ENCODE results near the gene PRDM16.

PRDM16 gene

DNA sequence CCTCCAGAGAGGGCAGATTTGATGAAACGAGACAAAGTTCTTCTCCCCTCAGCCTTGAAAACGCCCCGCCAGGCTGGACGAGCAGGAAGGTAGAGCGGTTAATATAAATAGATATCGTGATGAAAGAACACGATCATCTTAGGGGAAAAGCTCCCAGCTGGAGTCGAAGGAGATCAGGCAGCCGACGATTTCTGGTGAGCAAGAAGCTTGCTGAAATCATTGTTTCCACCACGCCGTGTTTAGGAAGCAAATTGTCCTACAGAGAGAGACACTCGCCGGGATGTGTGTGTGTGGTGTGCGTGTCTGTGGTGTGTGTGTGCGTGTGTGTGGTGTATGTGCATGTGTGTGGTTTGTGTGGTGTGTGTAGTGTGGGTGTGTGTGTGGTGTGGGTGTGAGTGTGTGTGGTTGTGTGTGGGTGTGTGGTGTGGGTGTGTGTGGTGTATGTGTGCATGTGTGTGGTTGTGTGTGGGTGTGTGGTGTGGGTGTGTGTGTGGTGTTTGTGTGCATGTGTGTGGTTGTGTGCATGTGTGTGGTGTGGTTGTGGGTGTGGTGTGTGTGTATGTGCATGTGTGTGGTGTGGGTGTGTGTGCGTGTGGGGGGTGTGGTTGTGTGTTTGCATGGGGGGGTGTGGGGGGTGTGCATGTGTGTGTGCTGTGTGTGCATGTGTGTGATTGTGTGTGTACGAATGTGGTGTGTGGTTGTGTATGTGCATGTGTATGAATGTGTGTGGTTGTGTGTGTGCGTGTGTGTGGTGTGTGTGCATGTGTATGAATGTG, 340.6 kb downstream of the PRDM16 start:
- FAIRE-seq = no peak
- DNase-seq (ENCODE audit: insufficient read length, low spot score) = no peak
- TF ChIP-seq, protein P1, sequence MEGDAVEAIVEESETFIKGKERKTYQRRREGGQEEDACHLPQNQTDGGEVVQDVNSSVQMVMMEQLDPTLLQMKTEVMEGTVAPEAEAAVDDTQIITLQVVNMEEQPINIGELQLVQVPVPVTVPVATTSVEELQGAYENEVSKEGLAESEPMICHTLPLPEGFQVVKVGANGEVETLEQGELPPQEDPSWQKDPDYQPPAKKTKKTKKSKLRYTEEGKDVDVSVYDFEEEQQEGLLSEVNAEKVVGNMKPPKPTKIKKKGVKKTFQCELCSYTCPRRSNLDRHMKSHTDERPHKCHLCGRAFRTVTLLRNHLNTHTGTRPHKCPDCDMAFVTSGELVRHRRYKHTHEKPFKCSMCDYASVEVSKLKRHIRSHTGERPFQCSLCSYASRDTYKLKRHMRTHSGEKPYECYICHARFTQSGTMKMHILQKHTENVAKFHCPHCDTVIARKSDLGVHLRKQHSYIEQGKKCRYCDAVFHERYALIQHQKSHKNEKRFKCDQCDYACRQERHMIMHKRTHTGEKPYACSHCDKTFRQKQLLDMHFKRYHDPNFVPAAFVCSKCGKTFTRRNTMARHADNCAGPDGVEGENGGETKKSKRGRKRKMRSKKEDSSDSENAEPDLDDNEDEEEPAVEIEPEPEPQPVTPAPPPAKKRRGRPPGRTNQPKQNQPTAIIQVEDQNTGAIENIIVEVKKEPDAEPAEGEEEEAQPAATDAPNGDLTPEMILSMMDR (IDR thresholded peaks at IDR 0.05; ENCODE audit: insufficient read depth, missing control alignments) = no peak

DNA sequence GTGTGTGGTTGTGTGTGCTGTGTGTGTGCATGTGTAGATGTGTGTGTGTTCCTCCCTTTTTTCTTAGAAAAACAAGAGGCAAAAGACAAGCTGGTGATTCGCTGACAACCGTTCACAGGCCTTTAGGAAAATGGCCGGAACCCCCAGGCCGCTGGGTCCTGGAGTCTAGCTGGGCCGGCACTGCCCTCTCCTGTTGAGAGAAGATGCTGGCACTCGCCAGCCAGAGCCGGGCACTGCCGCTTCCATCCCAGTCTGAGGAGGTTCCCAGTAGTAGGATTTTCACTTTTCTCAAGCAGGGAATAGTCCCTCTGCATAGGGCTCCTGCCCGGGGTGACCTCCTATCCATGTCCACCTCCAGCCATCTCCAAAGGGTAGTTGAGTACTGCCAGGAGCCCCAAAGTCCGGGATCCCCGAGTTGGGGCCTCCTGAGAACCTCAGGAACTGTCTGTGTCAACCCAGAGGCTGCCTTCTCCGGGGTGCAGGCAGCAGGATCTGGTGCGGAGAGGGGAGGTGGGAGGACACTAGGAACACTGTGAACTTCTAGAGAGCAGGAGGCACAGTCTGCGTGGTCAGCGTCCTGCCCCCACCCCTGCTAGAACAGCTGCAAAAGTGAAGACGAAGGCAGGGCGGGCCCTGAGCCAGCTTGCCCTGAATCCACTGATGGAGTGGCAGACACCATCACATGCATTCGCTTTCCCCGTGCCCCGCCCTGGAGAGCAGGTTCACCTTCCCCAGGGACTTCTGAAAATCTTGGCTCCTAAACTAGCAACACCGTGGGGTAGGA, 341.3 kb downstream of the PRDM16 start:
- FAIRE-seq = no peak
- DNase-seq (ENCODE audit: insufficient read length, low spot score) = no peak
- TF ChIP-seq, protein P1 (IDR thresholded peaks at IDR 0.05; ENCODE audit: insufficient read depth, missing control alignments) = peak; percentile 5

- TF ChIP-seq, protein P1 (IDR thresholded peaks at IDR 0.05; ENCODE audit: insufficient read depth, missing control alignments) = no peak
- FAIRE-seq (no peak), DNase-seq (ENCODE audit: insufficient read length, low spot score) (no peak)
Measured at GRCh38 chr1:3411806-3412205, 342.8 kb downstream of the PRDM16 start.

DNA sequence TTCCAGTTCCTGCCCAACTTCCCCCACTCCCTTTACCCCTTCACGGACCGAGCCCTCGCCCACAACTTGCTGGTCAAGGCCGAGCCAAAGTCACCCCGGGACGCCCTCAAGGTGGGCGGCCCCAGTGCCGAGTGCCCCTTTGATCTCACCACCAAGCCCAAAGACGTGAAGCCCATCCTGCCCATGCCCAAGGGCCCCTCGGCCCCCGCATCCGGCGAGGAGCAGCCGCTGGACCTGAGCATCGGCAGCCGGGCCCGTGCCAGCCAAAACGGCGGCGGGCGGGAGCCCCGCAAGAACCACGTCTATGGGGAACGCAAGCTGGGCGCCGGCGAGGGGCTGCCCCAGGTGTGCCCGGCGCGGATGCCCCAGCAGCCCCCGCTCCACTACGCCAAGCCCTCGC, 343.4 kb downstream of the PRDM16 start:
- no peak for FAIRE-seq
- no peak for DNase-seq (ENCODE audit: insufficient read length, low spot score)
- TF ChIP-seq, protein P1 (IDR thresholded peaks at IDR 0.05; ENCODE audit: insufficient read depth, missing control alignments) = no peak

DNA sequence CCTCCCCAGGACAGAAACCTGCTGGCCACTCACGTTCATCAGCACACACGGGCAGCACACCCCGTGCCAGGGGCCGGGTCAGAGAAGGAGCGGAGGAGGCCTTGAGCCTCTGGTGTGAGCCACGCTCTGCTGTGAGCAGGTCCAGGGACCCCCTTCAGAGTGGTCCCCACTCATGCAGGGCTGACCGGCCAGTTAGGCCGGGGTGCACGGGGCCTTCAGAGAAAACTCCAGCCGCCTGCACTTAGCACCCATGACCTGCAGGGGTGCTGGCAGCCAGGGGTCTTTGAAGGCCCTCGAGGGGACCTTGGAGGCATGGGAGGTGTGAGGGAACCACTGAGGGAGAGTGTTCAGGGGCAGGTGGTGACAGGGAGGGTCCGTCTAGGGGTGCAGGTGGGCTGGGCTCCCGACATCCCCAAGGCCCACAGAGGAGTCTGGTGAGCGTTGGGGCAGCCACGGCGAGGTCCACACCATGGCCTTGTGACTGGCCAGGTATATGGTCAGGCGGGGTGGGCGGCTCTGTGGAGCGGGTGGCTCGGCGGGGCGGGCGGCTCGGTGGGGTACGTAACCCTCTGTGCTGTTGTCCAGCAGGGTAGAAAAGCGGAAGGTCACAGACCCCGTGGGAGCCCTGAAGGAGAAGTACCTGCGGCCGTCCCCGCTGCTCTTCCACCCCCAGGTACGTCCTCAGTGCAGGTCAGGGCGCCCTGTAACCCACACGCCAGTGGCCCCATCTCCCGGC, 345.1 kb downstream of the PRDM16 start:
- TF ChIP-seq, protein P1 (IDR thresholded peaks at IDR 0.05; ENCODE audit: insufficient read depth, missing control alignments) = no peak
- FAIRE-seq (no peak), DNase-seq (ENCODE audit: insufficient read length, low spot score) (no peak)

- FAIRE-seq (no peak), DNase-seq (ENCODE audit: insufficient read length, low spot score) (no peak)
- TF ChIP-seq, protein P1 (IDR thresholded peaks at IDR 0.05; ENCODE audit: insufficient read depth, missing control alignments) = no peak
Measured at GRCh38 chr1:3415260-3416090, 346.5 kb downstream of the PRDM16 start.
